ENCODE data around the gene PLCG2. TPM values are rescaled to one million over a fixed set of nuclear protein-coding genes. Genes with fewer than 3 reads are reported as not detected.

PLCG2 gene
- total RNA-seq, 6 experiments from 2014 or later, result 11.1 to 23.1 (median 17.7) TPM

GRCh38 chr16:81885976-81886586 lies 107.0 kb downstream of the PLCG2 start:
- WGBS (ENCODE audit: insufficient coverage, low coverage, low lambda C conversion rate, missing lambda C conversion rate), result 19% methylated on average over 9 of the region's 9 CpGs
- peaks cover 3 to 19% (median 7%) of the 10 kb centered on the region in 4 donors for H3K4me1 ChIP-seq
- no peaks in the 10 kb centered on the region for H3K36me3 ChIP-seq
- no peaks in the 10 kb centered on the region for H3K27me3 ChIP-seq
- H3K27ac ChIP-seq, result no peak overlapping the region
- H3K9me3 ChIP-seq, result no peaks in the 10 kb centered on the region
- H3K4me3 ChIP-seq, result no peak overlapping the region
- ATAC-seq (peak in 3 of 4 donors; percentile 30 to 48 (median 40)), DNase-seq (no peak)
- TF ChIP-seq POLR2A (IDR thresholded peaks at IDR 0.05), result no peak
- TF ChIP-seq, protein P1, sequence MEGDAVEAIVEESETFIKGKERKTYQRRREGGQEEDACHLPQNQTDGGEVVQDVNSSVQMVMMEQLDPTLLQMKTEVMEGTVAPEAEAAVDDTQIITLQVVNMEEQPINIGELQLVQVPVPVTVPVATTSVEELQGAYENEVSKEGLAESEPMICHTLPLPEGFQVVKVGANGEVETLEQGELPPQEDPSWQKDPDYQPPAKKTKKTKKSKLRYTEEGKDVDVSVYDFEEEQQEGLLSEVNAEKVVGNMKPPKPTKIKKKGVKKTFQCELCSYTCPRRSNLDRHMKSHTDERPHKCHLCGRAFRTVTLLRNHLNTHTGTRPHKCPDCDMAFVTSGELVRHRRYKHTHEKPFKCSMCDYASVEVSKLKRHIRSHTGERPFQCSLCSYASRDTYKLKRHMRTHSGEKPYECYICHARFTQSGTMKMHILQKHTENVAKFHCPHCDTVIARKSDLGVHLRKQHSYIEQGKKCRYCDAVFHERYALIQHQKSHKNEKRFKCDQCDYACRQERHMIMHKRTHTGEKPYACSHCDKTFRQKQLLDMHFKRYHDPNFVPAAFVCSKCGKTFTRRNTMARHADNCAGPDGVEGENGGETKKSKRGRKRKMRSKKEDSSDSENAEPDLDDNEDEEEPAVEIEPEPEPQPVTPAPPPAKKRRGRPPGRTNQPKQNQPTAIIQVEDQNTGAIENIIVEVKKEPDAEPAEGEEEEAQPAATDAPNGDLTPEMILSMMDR (IDR thresholded peaks at IDR 0.05), result peak; percentile 50 to 82 (median 78)
- intact Hi-C loops (cut with DNase I), result loop anchor here in 1 of 2 donors (10.0 kb wide), 1 partner anchor 121 kb away; no protein-coding TSS in a partner anchor

GRCh38 chr16:81888520-81889394 lies 109.7 kb downstream of the PLCG2 start:
- peak overlapping the region; percentile 70 to 95 (median 94) for H3K27ac ChIP-seq
- peak; percentile 71 to 86 (median 83) for DNase-seq
- peaks cover 0 to 3% (median 0%) of the 10 kb centered on the region in 4 donors for H3K36me3 ChIP-seq
- ATAC-seq, result peak; percentile 70 to 85 (median 72)
- intact Hi-C loops (cut with DNase I), result loop anchor here in 1 of 2 donors (10.0 kb wide), 1 partner anchor 124 kb away; no protein-coding TSS in a partner anchor
- no peak for TF ChIP-seq POLR2A (IDR thresholded peaks at IDR 0.05)
- TF ChIP-seq, protein P1 (IDR thresholded peaks at IDR 0.05), result no peak
- no peaks in the 10 kb centered on the region for H3K27me3 ChIP-seq
- peaks cover 3 to 19% (median 7%) of the 10 kb centered on the region in 4 donors for H3K4me1 ChIP-seq
- peak overlapping the region in 2 of 3 donors; percentile 41 to 43 for H3K4me3 ChIP-seq
- H3K9me3 ChIP-seq, result no peaks in the 10 kb centered on the region
- WGBS (ENCODE audit: insufficient coverage, low coverage, low lambda C conversion rate, missing lambda C conversion rate), result 40% methylated on average over 15 of the region's 16 CpGs

DNA sequence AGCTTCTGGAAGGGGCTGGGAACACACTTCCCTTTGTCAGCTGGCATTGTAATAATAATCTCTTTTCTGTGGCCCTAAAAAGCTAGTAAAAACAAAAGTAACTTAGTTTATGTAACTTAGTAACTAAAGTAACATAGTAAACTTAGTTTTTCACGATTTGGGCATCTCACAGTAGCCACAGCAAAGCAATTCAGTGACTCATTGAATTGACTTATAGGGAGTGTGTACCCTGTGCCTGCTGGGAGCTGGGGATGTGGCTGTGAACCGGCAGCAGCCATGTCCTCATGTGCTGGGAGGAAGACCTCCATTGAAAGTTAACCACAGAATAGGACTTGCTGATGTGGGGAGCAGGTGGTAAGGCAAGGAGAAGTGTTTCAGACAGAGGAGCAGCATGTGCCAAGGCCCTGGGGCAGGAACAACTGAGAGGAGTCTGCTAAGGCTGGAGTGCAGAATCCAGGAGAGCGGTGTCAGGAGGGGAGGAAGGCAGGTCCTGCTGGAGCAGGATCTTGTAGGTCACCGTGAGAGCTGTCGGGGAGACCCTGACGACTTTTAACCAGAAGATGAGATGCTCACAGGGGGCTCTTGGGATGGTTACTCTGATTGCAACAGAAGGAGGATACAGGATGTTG lies 112.8 kb downstream of the PLCG2 start:
- H3K4me3 ChIP-seq, result no peak overlapping the region
- no peaks in the 10 kb centered on the region for H3K9me3 ChIP-seq
- H3K4me1 ChIP-seq, result peaks cover 3 to 19% (median 8%) of the 10 kb centered on the region in 4 donors
- peaks cover 0 to 3% (median 0%) of the 10 kb centered on the region in 4 donors for H3K36me3 ChIP-seq
- TF ChIP-seq, protein P1 (IDR thresholded peaks at IDR 0.05), result no peak
- no peak for TF ChIP-seq POLR2A (IDR thresholded peaks at IDR 0.05)
- ATAC-seq (no peak), DNase-seq (no peak)
- 88% methylated on average over 5 of the region's 6 CpGs for WGBS (ENCODE audit: insufficient coverage, low coverage, low lambda C conversion rate, missing lambda C conversion rate)
- no peak overlapping the region for H3K27ac ChIP-seq
- intact Hi-C loops (cut with DNase I), result no loop called here
- H3K27me3 ChIP-seq, result no peaks in the 10 kb centered on the region

DNA sequence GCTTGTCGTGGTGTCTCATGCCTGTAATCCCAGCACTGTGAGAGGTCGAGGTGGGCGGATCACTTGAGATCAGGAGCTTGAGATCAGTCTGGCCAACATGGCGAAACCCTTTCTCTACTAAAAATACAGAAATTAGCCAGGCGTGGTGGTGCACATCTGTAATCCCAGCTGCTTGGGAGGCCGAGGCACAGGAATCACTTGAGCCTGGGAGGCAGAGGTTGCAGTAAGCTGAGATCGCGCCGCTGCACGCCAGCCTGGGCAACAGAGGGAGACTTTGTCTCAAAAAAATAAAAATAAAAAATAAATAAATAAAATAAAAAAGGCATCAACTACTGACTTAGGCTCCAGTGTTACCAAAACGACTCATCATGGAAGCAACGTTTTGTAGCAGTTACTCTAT lies 115.5 kb downstream of the PLCG2 start:
- Histone ChIP-seq H3K4me3 (no peak overlapping the region), H3K9me3 (no peaks in the 10 kb centered on the region), H3K27me3 (no peaks in the 10 kb centered on the region), H3K4me1 (peaks cover 0 to 8% (median 3%) of the 10 kb centered on the region in 4 donors), H3K27ac (no peak overlapping the region), H3K36me3 (peaks cover 0 to 3% (median 0%) of the 10 kb centered on the region in 4 donors)
- DNase-seq (no peak), ATAC-seq (no peak)
- WGBS (ENCODE audit: insufficient coverage, low coverage, low lambda C conversion rate, missing lambda C conversion rate), result 93% methylated on average over 9 of the region's 12 CpGs
- TF ChIP-seq, protein P1 (IDR thresholded peaks at IDR 0.05), result no peak
- no peak for TF ChIP-seq POLR2A (IDR thresholded peaks at IDR 0.05)
- intact Hi-C loops (cut with DNase I), result no loop called here
